Peyer's patch (tissue), 4 donors: Measurements from ENCODE around the gene HGD.

Experiments
- CTCF ChIP-seq, 6 experiments: fragments of 450-650 bp in 4 of 6; fragments of 200-600 bp in 2 of 6; sonication (generic) in 1 of 6; IDR thresholded peaks; one replicate each; pipeline ENCODE4 v1.5.1; 2017 to 2019; ENCODE audit warnings: antibody characterized with exemption in 6 of 6, mild to moderate bottlenecking in 3 of 6, moderate library complexity in 1 of 6
- POLR2A ChIP-seq, 2 donors: fragments of 450-650 bp; IDR thresholded peaks; one replicate each; pipeline ENCODE4 v1.5.1; 2017; ENCODE audit warnings: antibody characterized with exemption in 2 of 2, mild to moderate bottlenecking in 2 of 2, moderate library complexity in 2 of 2

- TF ChIP-seq POLR2A (IDR thresholded peaks at IDR 0.05) (no peak), CTCF (IDR thresholded peaks at IDR 0.05) (no peak)
Observed at GRCh38 chr3:120604784-120605183, 77.3 kb downstream of the HGD start.
